Dendritic cell treated with granulocyte-macrophage colony-stimulating factor and Interleukin-4, amounts not matched to agents 40 ng/mL and 50 ng/mL, for 4 days (primary cell): ENCODE data around the gene SLCO1B3.

ENCODE experiments used
- H3K27ac Mint-ChIP-seq: one replicate; pipeline ENCODE4 v1.8.0; 2022; ENCODE audit warnings: mild to moderate bottlenecking, mixed read lengths
- H3K27me3 Mint-ChIP-seq: one replicate; pipeline ENCODE4 v1.8.0; 2022; ENCODE audit warnings: mild to moderate bottlenecking, mixed read lengths
- H3K36me3 Mint-ChIP-seq: one replicate; pipeline ENCODE4 v1.8.0; 2022; ENCODE audit warnings: low read depth, mixed read lengths
- H3K4me1 Mint-ChIP-seq: one replicate; pipeline ENCODE4 v1.8.0; 2022; ENCODE audit warnings: low read depth, mixed read lengths
- H3K4me3 Mint-ChIP-seq: one replicate; pipeline ENCODE4 v1.8.0; 2022; ENCODE audit warnings: mild to moderate bottlenecking, moderate library complexity, mixed read lengths
- H3K9me3 Mint-ChIP-seq: one replicate; pipeline ENCODE4 v1.8.0; 2022; ENCODE audit warnings: mixed read lengths
- intact Hi-C: fragments of 100-400 bp; cut with micrococcal nuclease; formaldehyde crosslinking; loops from one replicate; pipeline ENCODE4 v1.15.0; 2022

SLCO1B3 gene

DNA sequence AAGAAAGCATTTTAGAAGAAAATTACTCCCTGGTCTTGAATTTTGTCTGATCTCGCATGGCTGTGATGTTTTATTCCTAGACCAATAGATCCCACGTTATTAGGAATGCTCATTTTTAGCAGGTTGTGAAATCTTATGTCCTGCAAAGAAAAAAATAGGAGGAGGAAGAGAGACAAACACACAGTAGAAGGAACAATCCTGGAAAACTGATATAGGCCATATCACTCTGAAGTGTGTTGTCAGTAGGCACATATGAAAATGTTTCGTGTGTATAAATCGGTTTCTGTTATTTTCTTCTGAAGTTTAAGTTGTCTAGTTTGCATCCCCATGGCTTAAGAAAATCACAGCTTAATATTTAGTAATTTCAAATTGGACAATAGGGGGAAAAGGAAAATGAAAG is 12.4 kb downstream of the SLCO1B3 start:
- H3K4me3 Mint-ChIP-seq = no peak overlapping the region
- H3K9me3 Mint-ChIP-seq = peaks cover 46% of the 10 kb centered on the region

DNA sequence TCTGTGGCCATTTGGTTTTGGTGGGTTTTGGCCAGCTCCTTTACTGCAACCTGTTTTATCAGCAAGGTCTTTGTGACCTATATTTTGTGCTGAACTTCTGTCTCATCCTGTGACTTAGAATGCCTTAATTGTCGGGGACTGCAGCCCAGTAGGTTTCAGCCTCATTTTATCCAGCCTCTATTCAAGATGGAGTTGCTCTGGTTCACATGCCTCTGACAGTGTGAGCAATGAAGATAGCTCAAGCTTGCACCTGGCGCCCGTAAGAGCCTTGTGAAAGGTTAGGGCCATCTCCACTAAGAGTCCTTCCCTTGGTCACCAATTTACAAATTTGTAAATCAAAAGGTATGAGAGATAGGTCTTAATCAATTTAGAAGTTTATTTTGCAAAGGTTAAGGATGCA is 19.4 kb downstream of the SLCO1B3 start:
- Mint-ChIP-seq H3K27ac (no peak overlapping the region), H3K9me3 (no peaks in the 10 kb centered on the region), H3K4me1 (no peaks in the 10 kb centered on the region), H3K36me3 (no peaks in the 10 kb centered on the region), H3K27me3 (no peaks in the 10 kb centered on the region), H3K4me3 (no peak overlapping the region)
- intact Hi-C loops = no loop called here

More for the DNA sequence above, 12.4 kb downstream of the SLCO1B3 start:
- Mint-ChIP-seq H3K4me1 (no peaks in the 10 kb centered on the region), H3K36me3 (no peaks in the 10 kb centered on the region), H3K27me3 (no peaks in the 10 kb centered on the region), H3K27ac (no peak overlapping the region)
- intact Hi-C loops = no loop called here

DNA sequence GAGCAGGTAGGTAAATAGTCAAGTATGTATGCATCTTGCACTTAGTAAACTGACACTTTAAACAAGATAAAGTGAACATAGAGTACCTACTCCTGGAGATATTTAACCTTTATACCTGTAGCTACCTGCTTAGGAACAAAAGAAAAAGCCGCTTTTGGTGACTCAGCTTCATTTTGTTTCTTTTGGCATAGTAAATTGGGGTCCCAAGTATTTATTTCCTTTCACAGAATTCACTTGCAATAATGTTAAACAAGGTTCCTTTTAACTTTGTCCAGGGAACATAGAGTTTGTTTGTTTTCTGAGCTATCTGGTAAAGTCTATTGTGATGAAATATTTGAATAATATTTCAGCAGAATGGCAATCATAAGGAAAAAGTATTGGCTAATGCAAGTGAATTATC is 20.0 kb downstream of the SLCO1B3 start:
- no peaks in the 10 kb centered on the region for H3K4me1 Mint-ChIP-seq
- no peaks in the 10 kb centered on the region for H3K9me3 Mint-ChIP-seq
- intact Hi-C loops = no loop called here
- no peaks in the 10 kb centered on the region for H3K36me3 Mint-ChIP-seq
- no peak overlapping the region for H3K27ac Mint-ChIP-seq
- H3K4me3 Mint-ChIP-seq = no peak overlapping the region
- no peaks in the 10 kb centered on the region for H3K27me3 Mint-ChIP-seq

DNA sequence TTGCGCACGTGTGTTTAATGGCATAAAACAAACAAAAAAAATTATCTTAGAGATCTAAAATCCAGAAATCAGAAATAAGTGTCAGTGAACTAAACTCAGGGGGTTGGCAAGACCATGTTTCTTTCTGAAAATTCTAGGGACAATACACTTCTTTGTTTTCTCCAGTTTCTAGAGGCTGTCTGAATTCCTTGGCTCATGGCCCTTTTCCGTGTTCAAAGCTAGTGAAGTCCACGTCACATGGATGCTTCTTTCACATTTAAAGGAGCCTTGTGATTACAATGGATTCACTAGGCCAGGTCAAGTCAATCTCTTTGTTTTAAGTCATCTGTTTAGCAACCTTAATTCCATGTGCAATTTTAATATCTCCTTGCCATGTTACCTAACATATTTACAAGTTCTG is 22.4 kb downstream of the SLCO1B3 start:
- intact Hi-C loops = no loop called here
- Mint-ChIP-seq H3K27ac (no peak overlapping the region), H3K27me3 (no peaks in the 10 kb centered on the region), H3K4me3 (no peak overlapping the region), H3K4me1 (no peaks in the 10 kb centered on the region), H3K36me3 (no peaks in the 10 kb centered on the region), H3K9me3 (no peaks in the 10 kb centered on the region)

DNA sequence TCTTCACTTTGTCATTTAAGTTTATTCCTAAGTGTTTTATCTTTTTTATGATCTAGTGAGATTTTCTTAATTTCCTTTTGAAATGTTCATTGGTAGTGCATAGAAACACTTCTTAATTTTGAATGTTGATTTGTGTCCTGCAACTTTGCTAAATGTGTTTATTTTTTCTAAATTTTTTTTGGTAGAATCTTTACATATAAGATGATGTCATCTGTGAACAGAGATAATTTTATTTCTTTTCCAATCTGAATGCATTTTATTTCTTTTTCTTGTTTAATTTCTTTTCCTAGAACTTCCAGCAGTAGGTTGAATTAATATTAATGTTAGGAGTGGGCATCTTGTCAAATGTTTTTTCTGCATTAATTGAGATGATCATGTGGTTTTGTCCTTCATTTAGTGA is 42.1 kb downstream of the SLCO1B3 start:
- no peaks in the 10 kb centered on the region for H3K9me3 Mint-ChIP-seq
- no peaks in the 10 kb centered on the region for H3K36me3 Mint-ChIP-seq
- H3K27me3 Mint-ChIP-seq = no peaks in the 10 kb centered on the region
- H3K4me3 Mint-ChIP-seq = no peak overlapping the region
- intact Hi-C loops = no loop called here
- no peak overlapping the region for H3K27ac Mint-ChIP-seq
- no peaks in the 10 kb centered on the region for H3K4me1 Mint-ChIP-seq

DNA sequence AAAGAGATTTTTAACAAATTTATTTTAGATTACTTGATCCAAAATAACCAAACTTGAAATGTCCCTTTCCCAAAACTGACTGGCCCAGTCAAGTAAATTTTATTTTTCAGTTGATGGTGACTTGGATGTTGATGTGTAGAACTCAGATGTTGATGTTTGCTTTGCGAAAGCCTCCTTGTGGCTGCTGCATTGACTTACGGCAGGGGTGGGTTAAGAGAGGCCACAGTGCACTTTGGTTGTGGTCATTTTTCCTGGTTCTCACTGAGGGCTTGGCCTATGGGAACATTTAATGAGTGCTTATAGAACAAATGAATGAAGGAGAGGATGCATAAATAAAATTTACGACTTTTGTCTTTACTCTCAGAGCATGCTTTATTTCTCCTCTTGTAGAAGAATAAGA is 52.6 kb downstream of the SLCO1B3 start:
- H3K27me3 Mint-ChIP-seq = no peaks in the 10 kb centered on the region
- peaks cover 23% of the 10 kb centered on the region for H3K9me3 Mint-ChIP-seq
- no peaks in the 10 kb centered on the region for H3K4me1 Mint-ChIP-seq
- no peak overlapping the region for H3K27ac Mint-ChIP-seq
- H3K36me3 Mint-ChIP-seq = no peaks in the 10 kb centered on the region
- no peak overlapping the region for H3K4me3 Mint-ChIP-seq
- intact Hi-C loops = no loop called here

DNA sequence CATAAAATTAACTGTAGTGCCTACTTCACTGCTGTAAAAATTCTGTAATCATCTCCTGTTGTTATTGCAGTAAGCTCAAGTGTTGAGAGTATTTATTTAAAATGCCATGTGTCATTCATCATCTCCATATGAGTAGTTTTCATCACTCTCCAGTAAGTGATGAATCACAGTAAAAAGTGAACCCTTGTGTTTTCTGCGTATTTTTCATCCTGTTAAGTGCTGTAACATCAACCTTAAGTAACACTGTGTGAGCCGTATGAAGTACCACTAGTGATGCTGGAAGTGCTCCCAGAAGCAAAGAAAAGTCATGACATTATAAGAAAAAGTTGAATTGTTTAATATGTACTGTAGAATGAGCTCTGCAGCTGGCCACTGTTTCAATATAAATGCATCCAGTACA is 55.4 kb downstream of the SLCO1B3 start:
- intact Hi-C loops = no loop called here
- Mint-ChIP-seq H3K4me1 (no peaks in the 10 kb centered on the region), H3K9me3 (peaks cover 23% of the 10 kb centered on the region), H3K27me3 (no peaks in the 10 kb centered on the region), H3K4me3 (no peak overlapping the region), H3K27ac (no peak overlapping the region), H3K36me3 (no peaks in the 10 kb centered on the region)

DNA sequence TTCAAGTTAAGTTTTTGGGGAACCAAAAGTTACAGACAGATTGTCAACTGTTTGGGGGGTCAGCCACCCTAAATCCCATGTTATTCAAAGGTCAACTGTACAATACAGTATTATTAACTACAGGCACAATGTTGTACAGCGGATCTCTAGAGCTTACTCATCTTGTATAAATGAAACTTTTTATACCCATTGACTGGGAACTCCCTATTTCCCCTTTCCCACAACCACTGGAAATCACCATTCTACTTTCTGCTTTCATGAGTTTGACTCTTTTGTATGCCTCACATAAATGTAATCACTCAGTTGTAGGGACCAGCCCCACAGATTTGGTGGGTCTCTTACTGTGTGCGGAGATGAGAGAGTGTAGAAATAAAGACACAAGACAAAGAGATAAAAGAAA is 57.8 kb downstream of the SLCO1B3 start:
- intact Hi-C loops = no loop called here
- Mint-ChIP-seq H3K4me3 (no peak overlapping the region), H3K36me3 (no peaks in the 10 kb centered on the region)

DNA sequence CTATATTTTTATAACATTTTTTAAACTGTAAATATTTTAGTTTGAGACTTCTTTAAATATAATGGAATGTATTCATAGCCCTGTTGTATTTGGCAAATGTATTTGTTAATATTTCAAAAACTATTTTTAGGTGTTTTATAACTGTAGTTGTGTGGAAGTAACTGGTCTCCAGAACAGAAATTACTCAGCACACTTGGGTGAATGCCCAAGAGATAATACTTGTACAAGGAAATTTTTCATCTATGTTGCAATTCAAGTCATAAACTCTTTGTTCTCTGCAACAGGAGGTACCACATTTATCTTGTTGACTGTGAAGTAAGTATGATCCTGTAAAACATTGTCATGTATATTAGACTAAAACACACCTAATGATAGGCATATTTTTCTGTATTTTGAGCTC is 72.8 kb downstream of the SLCO1B3 start:
- Mint-ChIP-seq H3K4me1 (no peaks in the 10 kb centered on the region), H3K9me3 (peaks cover 17% of the 10 kb centered on the region), H3K4me3 (no peak overlapping the region), H3K27ac (no peak overlapping the region), H3K36me3 (no peaks in the 10 kb centered on the region), H3K27me3 (no peaks in the 10 kb centered on the region)
- intact Hi-C loops = no loop called here

More for the DNA sequence above, 57.8 kb downstream of the SLCO1B3 start:
- no peaks in the 10 kb centered on the region for H3K27me3 Mint-ChIP-seq
- no peak overlapping the region for H3K27ac Mint-ChIP-seq
- H3K9me3 Mint-ChIP-seq = peaks cover 38% of the 10 kb centered on the region
- H3K4me1 Mint-ChIP-seq = no peaks in the 10 kb centered on the region

DNA sequence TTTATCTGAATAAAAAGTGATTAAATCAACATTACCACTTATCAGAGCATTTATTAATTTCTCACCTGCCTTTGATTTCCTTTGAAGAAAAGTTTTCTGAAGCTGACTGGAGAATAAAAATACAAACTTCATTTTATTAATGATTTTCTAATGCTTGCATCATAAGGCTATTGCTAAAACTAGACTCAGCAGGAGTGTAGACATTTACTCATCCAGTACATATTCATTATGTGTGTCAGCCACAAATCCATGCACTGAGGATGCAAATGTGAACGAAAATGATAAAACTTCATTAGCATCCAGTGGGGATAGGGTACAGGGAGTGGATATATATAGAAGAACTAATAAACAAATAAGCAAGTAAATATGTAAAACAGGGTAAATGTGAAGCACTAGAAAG is 74.6 kb downstream of the SLCO1B3 start:
- intact Hi-C loops = no loop called here
- no peaks in the 10 kb centered on the region for H3K4me1 Mint-ChIP-seq

DNA sequence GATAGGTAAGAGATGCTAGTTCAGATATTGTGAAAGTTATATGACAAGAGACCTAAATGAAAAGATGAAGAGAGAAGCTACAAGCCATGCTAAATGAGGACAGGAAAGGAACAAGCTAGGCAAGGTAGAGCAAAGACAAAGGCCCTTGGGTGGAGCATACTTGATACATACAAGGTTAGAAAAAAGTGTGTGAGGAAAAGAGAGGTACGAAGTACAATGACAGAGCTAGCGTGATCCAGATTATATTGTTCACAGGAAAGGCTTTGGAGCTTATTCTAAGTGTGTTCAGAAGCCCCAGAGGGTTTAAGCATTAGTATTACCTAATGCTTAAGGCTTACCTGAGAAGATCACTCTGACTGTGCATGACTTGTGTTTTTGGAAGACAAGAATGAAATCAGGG is 75.0 kb downstream of the SLCO1B3 start:
- H3K27me3 Mint-ChIP-seq = no peaks in the 10 kb centered on the region
- no peaks in the 10 kb centered on the region for H3K4me1 Mint-ChIP-seq
- intact Hi-C loops = no loop called here
- peaks cover 26% of the 10 kb centered on the region for H3K9me3 Mint-ChIP-seq
- no peak overlapping the region for H3K27ac Mint-ChIP-seq
- H3K36me3 Mint-ChIP-seq = no peaks in the 10 kb centered on the region
- H3K4me3 Mint-ChIP-seq = no peak overlapping the region

More for the DNA sequence above, 74.6 kb downstream of the SLCO1B3 start:
- H3K27ac Mint-ChIP-seq = no peak overlapping the region
- no peak overlapping the region for H3K4me3 Mint-ChIP-seq
- H3K27me3 Mint-ChIP-seq = no peaks in the 10 kb centered on the region
- H3K36me3 Mint-ChIP-seq = no peaks in the 10 kb centered on the region
- H3K9me3 Mint-ChIP-seq = peaks cover 26% of the 10 kb centered on the region

DNA sequence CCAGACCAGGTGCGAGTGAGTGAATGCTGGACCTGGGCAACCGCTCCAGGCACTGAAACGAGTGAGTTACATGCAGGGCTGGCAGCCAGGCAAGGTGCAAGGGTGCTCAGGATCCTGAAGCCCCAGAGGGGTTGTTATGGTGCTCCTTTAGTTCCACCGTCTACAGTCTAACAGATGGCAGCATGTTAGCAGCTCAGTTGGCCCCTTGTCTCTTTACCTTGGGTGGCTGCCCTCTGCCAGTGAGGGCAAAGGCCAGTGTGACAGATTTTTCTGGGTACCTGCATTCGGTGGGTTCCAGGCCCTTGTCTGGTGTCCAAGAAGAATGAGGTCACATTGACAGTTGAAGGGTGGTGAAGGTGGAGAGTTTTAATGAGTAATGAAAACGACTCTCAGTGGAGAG is 106.8 kb downstream of the SLCO1B3 start:
- Mint-ChIP-seq H3K27me3 (no peaks in the 10 kb centered on the region), H3K4me3 (no peak overlapping the region), H3K9me3 (peaks cover 46% of the 10 kb centered on the region), H3K27ac (no peak overlapping the region), H3K36me3 (no peaks in the 10 kb centered on the region), H3K4me1 (no peaks in the 10 kb centered on the region)
- intact Hi-C loops = no loop called here

DNA sequence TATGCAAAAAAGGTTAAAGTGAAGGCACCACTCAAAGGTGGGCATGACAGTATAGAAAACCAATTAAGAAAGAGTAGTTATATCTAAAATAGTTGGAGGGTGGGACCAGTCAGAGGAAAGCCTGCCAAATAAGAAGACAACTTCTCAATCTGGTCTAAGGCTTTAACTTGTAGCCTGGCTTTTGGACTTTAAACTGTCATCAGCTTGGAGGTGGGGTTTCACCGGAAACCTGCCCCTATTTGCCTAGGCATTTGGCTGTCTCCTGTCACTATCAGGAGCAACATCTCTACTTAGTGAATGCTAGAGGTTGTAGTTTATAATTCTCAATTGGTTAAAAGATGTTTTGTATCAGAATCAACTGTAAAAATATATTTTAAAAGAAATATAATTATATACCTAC is 107.3 kb downstream of the SLCO1B3 start:
- Mint-ChIP-seq H3K36me3 (no peaks in the 10 kb centered on the region), H3K4me1 (no peaks in the 10 kb centered on the region), H3K9me3 (peaks cover 51% of the 10 kb centered on the region), H3K27ac (no peak overlapping the region), H3K27me3 (no peaks in the 10 kb centered on the region), H3K4me3 (no peak overlapping the region)
- intact Hi-C loops = no loop called here

DNA sequence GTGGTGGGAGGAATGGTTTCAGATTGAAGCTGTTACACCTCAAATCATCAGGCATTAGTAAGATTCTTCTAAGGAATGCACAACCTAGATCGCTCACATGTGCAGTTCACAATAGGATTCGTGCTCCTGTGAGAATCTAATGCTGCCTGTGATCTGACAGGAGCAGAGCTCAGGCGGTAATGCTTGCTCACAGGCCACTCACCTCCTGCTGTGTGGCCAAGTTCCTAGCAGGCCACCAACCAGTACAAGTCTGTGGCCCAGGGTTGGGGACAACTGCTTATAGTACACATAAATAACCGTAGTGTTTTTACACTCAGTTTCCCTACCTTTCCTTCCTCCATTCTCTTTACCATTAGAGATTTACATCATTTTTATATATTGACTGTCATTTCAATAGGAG is 121.4 kb downstream of the SLCO1B3 start:
- Mint-ChIP-seq H3K9me3 (peaks cover 40% of the 10 kb centered on the region), H3K4me1 (no peaks in the 10 kb centered on the region), H3K27ac (no peak overlapping the region), H3K36me3 (no peaks in the 10 kb centered on the region), H3K4me3 (no peak overlapping the region), H3K27me3 (no peaks in the 10 kb centered on the region)
- intact Hi-C loops = no loop called here

DNA sequence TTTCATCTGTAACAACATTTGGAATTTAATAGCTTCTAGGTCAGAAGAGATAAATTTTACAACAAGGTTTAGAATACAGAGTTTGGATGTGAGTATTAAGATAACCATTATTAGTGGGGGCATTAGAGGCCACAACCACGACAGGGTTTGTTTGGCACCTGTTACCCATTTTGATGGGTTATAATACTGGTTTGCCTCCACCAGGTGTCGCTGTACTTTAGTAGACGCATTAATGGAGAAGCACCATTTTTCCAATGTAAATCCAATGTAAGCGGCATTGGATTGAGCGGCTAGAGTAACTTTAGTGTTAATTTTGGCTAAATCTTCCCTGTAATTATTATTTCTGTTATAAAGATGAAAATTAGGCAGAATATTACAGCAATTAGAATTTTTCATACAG is 136.2 kb downstream of the SLCO1B3 start:
- no peaks in the 10 kb centered on the region for H3K27me3 Mint-ChIP-seq
- H3K4me3 Mint-ChIP-seq = no peak overlapping the region
- H3K9me3 Mint-ChIP-seq = peaks cover 18% of the 10 kb centered on the region
- no peaks in the 10 kb centered on the region for H3K36me3 Mint-ChIP-seq
- intact Hi-C loops = no loop called here
- H3K27ac Mint-ChIP-seq = no peak overlapping the region
- H3K4me1 Mint-ChIP-seq = no peaks in the 10 kb centered on the region
